GM03348 (cell line): ENCODE data around the gene CPSF4.
A peak's percentile ranks its signal among the peaks of the same experiment; 100 is the strongest.

Experiments used
- DNase-seq: peaks from one replicate; pipeline ENCODE4 v3.0.0; 2012; ENCODE audit warnings: low spot score

Gene CPSF4

GRCh38 chr7:99448855-99449254, 10.1 kb downstream of the CPSF4 start:
- no peak for DNase-seq

DNA sequence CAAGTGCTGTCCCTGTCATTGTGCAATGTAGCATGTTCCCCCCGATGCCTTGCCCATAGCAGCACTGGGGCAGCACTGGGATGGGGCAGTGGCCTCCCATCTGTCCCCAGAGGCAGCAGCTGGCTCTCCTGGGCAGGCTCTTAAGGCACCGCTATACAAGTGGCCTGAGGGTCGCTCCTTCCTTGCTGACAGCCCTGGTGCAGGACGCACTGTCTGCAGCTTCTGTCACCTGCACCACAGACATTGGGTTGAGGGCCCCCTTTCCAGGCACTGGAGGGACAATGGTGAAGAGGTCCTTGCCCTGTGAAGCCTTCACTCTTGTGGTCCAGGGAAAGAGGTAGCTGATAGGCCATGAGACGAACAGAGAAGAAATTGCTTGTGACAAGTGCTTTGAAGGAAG, 10.6 kb downstream of the CPSF4 start:
- DNase-seq: no peak

- no peak for DNase-seq
Measured at GRCh38 chr7:99451936-99452335, 13.2 kb downstream of the CPSF4 start.

GRCh38 chr7:99452541-99452940, 13.8 kb downstream of the CPSF4 start:
- DNase-seq: no peak

DNA sequence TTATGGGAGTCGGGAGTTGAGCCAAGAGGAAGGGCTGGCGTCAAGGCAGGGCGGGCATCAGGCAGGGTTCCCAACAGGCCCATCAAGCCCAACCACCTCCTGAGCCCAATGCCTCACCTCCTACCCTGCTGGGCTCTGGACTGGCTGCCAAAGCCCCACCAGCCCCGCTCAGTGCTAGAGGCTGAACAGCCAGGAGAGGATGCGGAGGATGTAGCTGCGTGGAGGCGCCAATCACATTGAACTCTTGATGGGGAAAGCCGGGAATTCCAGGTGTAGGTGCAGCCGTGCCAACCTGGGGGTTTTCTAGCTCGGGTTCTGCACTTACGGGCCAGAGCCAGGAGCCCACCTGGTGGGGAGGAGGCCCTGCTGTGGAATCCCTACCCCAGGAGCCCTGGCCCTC, 14.4 kb downstream of the CPSF4 start:
- DNase-seq: no peak

DNA sequence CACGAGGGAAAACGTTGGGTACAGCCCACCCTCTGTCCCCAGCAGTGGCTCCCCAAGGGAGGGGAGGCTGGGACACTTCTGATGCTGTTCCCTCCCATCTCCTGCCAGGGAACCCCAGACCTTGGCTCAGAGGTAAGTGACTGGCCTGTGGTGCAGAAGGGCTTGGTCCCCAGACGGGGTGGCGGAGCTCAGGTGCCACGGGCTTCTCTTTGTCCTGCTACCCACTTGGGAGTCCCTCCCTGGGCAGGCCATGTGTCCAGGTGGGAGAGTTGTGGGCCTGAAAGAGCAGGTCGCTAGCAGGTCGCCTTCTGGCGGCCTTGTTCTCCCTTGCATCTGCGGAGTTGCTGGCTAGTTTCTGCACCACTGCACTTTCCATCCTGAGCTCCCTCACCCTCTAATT, 17.1 kb downstream of the CPSF4 start:
- DNase-seq: no peak

GRCh38 chr7:99456288-99456687, 17.5 kb downstream of the CPSF4 start:
- no peak for DNase-seq

DNA sequence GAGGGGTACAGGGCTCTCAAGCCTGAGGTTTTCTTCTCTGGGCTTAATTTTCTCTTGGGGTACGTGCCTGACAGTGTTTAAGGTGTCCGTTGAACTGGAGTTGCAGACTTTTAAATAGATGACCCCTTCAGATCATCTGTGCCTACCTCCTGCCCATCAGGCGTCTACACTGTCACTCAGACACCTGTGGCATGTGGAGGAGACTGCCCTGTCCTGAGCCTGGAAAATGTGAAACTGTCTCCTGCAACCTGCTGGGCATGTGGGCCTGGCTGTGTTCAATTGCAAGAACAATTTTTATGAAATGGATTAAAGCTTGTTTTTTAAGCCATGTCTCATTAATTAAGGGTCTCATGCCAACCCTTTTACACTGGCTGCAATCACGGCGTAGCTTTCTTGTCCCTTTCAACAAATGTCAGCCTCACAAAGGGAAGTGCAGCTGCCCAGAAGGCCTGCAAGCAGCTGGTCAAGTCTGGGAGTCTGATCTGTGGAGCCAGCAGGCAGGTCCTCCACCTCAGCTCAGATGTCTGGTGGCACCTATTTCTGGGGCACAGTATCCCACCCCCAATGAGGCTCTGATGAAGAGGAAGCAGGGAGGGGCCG, 18.4 kb downstream of the CPSF4 start:
- no peak for DNase-seq

DNA sequence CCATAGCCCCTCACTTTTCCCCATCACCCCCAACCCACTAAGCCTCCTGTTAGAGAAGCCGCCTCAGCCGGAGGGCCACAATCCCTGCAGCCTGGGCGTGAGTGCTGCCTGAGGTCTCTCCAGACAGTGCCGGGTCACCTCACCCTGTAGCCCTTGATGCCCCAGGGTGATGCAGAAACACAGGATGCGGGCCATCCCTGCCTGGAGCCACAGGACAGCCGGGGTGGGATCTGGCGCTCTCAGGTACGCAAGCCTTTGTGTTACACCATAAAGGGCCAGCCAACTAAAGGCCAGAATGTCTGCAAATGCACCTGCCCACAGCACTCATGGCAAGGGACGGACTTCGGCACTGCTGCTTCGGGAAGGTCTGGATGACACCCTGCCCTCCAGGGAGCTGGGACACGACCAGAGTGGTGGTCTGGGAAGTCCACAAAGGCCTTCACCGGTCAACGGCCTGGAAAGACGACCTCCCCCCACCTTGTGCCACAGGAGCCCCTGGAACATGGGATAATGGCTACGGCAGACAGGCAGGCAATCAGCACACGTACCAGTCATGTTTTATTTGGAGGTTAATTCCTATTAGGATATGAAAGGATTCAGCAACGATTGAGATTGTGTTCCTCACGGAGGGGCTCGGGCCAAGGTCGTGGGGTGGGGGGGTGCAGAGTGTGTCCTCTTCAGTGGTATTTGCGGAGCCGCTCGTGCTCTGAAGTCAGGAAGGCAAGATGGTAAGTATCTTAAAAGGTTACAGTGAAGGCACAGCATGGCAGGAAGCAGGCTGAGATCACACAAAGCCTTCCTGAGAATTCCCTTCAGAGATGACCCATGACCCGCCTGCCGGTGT, 19.1 kb downstream of the CPSF4 start:
- DNase-seq: no peak

DNA sequence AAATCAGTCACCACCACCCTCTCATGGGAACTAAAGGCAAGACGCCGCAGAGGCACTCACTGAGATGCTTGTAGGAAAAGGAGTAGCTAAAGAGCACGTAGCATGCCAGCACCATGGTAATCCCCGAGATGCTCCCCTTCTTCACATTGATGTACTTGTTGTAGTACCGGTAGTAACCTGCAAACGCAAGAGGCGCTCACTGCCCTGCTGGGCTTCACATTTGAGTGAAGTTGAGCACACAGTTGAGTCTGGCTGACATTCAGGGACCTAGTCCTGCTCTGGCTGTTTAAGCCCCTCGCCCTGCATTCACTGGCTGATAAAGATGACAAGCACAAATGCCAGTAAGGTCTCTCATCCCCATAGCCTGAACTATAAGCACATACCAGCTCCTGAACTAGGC, 20.3 kb downstream of the CPSF4 start:
- DNase-seq: no peak

GRCh38 chr7:99460651-99461050, 21.9 kb downstream of the CPSF4 start:
- DNase-seq: no peak

DNA sequence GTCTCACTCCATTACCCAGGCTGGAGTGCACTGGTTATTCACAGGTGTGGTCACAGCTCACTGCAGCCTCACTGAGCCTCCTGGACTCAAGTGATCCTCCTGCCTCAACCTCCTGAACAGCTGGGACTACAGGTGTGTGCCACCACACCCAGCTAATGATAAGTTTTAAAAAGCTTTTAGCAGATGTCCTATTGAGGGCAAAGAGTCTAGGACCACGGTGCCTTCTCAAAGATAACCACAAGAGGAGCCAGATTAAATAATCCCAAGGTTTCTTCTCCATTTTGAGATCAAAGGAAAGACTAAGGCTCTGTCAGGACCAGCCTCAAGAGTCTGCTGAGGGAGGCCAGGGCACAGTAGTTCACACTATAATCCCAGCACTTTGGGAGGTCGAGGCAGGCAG, 22.5 kb downstream of the CPSF4 start:
- DNase-seq: no peak

- no peak for DNase-seq
Measured at GRCh38 chr7:99465421-99465768, 26.7 kb downstream of the CPSF4 start.

DNA sequence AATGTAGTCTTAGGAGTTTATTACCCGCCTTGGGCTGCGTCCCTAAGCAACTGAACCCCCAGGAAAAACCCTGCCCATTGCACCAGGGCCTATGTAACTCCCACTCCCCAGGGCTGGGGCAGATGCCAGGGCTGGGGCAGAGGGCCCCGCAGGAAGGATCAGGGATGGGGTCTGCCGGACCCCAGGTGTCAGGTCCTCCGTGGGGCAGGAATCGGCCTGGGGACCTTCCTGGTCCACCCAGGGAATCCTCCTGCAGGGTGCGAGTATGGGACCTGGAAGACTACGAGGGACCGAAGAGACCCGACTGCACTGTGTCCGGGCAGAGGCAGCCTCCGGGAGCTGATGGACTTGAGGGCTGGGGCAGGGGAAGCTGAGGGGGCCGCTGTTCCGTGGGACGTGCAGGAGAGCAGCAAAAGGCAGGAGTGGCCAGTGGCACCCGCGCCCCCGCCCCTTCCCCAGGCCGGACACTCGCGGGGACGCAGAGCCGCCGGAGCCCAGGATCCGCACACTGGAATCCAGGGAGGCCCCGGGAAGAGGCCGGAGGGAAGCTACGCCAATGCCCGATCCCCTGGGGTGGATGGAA, 29.7 kb downstream of the CPSF4 start:
- no peak for DNase-seq

- no peak for DNase-seq
Measured at GRCh38 chr7:99469381-99470065, 30.8 kb downstream of the CPSF4 start.

DNA sequence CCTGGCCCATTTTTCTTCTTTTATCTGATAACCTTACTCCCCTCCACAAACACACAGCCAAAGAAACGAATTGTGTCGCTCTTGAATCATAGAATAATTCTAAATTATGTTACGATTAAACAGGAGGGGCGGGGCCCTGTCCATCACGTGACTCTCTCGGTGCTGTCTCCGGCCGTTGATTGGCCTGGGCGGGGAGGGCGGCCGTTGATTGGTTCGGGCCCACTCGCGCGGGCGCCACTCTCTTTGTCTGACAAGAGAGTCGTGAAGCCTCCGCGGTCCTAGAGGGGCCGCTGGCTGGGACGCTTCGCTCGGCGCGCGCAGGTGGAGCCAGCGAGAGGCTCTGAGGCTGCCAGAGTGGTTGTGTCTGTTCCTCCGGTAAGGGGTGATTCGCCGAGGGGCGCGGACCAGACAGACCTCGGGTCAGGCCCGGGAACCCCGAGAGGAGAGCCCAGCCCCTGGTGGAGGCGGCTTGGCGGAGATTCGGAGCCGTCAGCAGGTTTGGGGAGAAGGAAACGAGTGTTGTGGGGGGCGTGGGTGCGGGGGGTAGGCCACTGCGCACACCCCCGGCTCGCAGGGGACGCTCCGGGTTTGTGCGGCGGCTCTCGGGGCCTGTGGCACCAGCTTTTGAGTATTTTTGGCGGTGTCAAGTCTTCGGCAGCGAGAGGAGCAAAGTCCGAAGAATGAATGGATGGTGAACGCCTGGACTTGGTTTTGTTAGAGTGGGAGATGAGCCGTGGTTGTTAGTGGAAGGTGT, 34.0 kb downstream of the CPSF4 start, which contains the start of gene ZNF789:
ZNF789 (plus strand) TSS at position 330 of the 754 bp plus-strand sequence. CDS start 3,567 bp downstream, outside the sequence.
- peak; percentile 99 for DNase-seq

GRCh38 chr7:99473315-99473596, 34.5 kb downstream of the CPSF4 start:
- DNase-seq: peak; percentile 87

DNA sequence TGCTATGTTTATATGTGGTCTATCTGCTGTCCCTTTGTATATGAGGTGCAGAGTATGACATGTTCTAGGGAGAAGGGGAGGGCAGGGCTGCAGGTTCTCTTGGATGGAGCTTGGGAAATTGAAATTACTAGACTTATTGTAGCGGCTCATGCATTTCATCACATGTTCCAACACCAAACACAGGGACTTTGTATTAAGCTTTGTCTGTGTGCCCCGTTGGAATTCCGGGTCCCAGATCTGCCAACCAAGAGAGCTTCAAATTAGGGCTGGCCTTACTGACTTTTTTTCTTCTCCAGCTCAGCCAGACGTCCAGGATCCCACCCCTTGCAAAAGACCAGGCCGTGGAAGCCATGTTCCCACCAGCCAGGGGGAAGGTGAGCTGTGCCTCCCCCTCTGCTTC, 37.4 kb downstream of the CPSF4 start:
- no peak for DNase-seq

GRCh38 chr7:99478464-99479440, 40.0 kb downstream of the CPSF4 start:
- peak; percentile 55 for DNase-seq

DNA sequence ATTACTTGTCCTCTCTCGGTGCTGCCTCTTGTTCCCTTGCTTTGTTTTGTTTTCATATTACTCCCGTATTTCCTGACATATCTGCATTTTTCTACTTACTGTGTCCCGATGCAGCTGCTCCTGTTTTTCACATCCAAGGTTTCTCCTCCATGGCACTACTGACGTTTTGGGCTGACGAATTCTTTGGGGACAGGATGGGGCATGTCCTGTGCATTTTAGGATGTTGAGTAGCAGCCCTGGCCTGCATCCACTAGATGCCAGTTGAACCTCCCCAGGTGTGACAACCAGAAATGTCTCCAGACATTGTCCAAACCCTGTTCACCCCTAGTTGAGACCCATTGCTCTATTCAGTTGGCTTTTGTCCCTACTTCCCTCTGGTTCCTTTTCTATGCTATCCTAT, 46.4 kb downstream of the CPSF4 start:
- DNase-seq: no peak

- DNase-seq: no peak
Measured at GRCh38 chr7:99489235-99489634, 50.5 kb downstream of the CPSF4 start.
